ENCODE results near the gene SASH1.

SASH1 gene

DNA sequence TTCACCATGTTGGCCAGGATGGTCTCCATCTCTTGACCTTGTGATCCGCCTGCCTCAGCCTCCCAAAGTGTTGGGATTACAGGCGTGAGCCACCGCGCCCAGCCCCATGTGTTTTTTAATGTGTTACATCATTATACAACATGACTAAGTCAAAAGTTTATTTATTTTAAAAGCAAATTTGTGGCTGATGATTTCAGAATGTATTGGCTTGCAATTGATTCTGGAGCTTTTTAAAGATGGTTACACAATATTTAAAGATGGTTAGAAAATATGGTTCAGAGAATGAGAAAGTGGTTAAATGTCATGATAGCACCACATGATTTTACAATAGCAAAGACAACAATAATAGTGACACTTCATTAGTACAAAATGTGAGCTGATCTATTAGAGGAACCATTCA is 80.5 kb downstream of the SASH1 start (continued):
- no peak for TF ChIP-seq ZFP37 (tag by site-specific recombination; IDR thresholded peaks at IDR 0.05)
- no peak for TF ChIP-seq FEZF1 (tag by site-specific recombination; IDR thresholded peaks at IDR 0.05)
- TF ChIP-seq, protein P1, sequence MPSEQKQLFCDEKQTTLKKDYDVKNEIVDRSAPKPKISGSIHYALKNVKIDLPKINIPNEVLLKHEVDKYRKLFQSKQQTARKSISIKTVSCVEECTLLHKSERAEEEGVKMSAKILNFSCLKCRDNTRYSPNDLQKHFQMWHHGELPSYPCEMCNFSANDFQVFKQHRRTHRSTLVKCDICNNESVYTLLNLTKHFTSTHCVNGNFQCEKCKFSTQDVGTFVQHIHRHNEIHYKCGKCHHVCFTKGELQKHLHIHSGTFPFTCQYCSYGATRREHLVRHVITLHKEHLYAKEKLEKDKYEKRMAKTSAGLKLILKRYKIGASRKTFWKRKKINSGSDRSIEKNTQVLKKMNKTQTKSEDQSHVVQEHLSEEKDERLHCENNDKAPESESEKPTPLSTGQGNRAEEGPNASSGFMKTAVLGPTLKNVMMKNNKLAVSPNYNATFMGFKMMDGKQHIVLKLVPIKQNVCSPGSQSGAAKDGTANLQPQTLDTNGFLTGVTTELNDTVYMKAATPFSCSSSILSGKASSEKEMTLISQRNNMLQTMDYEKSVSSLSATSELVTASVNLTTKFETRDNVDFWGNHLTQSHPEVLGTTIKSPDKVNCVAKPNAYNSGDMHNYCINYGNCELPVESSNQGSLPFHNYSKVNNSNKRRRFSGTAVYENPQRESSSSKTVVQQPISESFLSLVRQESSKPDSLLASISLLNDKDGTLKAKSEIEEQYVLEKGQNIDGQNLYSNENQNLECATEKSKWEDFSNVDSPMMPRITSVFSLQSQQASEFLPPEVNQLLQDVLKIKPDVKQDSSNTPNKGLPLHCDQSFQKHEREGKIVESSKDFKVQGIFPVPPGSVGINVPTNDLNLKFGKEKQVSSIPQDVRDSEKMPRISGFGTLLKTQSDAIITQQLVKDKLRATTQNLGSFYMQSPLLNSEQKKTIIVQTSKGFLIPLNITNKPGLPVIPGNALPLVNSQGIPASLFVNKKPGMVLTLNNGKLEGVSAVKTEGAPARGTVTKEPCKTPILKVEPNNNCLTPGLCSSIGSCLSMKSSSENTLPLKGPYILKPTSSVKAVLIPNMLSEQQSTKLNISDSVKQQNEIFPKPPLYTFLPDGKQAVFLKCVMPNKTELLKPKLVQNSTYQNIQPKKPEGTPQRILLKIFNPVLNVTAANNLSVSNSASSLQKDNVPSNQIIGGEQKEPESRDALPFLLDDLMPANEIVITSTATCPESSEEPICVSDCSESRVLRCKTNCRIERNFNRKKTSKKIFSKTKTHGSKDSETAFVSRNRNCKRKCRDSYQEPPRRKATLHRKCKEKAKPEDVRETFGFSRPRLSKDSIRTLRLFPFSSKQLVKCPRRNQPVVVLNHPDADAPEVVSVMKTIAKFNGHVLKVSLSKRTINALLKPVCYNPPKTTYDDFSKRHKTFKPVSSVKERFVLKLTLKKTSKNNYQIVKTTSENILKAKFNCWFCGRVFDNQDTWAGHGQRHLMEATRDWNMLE (tag by site-specific recombination; conservative IDR thresholded peaks at IDR 0.05; ENCODE audit: low read depth): no peak
- TF ChIP-seq ZNF311 (tag by site-specific recombination; IDR thresholded peaks at IDR 0.05; ENCODE audit: borderline replicate concordance): no peak
- TF ChIP-seq ZNF19 (tag by site-specific recombination; IDR thresholded peaks at IDR 0.05; ENCODE audit: low read depth): no peak
- no peak for TF ChIP-seq ZNF544 (tag by site-specific recombination; IDR thresholded peaks at IDR 0.05)
- TF ChIP-seq, protein P2, sequence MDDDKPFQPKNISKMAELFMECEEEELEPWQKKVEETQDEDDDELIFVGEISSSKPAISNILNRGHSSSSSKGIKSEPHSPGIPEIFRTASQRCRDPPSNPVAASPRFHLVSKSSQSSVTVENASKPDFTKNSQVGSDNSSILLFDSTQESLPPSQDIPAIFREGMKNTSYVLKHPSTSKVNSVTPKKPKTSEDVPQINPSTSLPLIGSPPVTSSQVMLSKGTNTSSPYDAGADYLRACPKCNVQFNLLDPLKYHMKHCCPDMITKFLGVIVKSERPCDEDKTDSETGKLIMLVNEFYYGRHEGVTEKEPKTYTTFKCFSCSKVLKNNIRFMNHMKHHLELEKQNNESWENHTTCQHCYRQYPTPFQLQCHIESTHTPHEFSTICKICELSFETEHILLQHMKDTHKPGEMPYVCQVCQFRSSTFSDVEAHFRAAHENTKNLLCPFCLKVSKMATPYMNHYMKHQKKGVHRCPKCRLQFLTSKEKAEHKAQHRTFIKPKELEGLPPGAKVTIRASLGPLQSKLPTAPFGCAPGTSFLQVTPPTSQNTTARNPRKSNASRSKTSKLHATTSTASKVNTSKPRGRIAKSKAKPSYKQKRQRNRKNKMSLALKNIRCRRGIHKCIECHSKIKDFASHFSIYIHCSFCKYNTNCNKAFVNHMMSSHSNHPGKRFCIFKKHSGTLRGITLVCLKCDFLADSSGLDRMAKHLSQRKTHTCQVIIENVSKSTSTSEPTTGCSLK (tag by site-specific recombination; IDR thresholded peaks at IDR 0.05): no peak
- no peak for TF ChIP-seq YY1 (tag by site-specific recombination; IDR thresholded peaks at IDR 0.05)

GRCh38 chr6:148423601-148424270 is 81.1 kb downstream of the SASH1 start:
- no peaks in the 10 kb centered on the region for H3K36me3 ChIP-seq (ENCODE audit: control insufficient read depth in 2 of 2, insufficient read depth in 1 of 2, low read length in 2 of 2)
- no peaks in the 10 kb centered on the region for H3K4me1 ChIP-seq (ENCODE audit: control insufficient read depth, insufficient read depth, low read length)
- H3K27ac ChIP-seq (ENCODE audit: extremely low read depth, low read depth, low read length): no peak overlapping the region
- H3K4me3 ChIP-seq (ENCODE audit: low read depth, low read length): no peak overlapping the region
- POLR2A ChIA-PET: no interaction called here
- CTCF ChIA-PET: interaction anchor here (0.6 to 1.0 kb wide), 5 partner anchors 258 to 986 kb away, joined by 3 to 4 read pairs (median 3); no protein-coding TSS in a partner anchor
- no peaks in the 10 kb centered on the region for H3K9me3 ChIP-seq (ENCODE audit: control insufficient read depth, insufficient read depth, low read depth, low read length)
- no peak for TF ChIP-seq ZNF548 (tag by site-specific recombination; IDR thresholded peaks at IDR 0.05)
- no peak for TF ChIP-seq ZNF184 (tag by site-specific recombination; IDR thresholded peaks at IDR 0.05)
- no peak for TF ChIP-seq ZNF560 (tag by site-specific recombination; IDR thresholded peaks at IDR 0.05; ENCODE audit: borderline replicate concordance)
- TF ChIP-seq MYNN (tag by site-specific recombination; IDR thresholded peaks at IDR 0.05; ENCODE audit: borderline replicate concordance): no peak
- TF ChIP-seq KLF7 (tag by site-specific recombination; IDR thresholded peaks at IDR 0.05; ENCODE audit: borderline replicate concordance): no peak
- no peak for TF ChIP-seq HIC1 (tag by site-specific recombination; IDR thresholded peaks at IDR 0.05)
- no peak for TF ChIP-seq ZNF776 (tag by site-specific recombination; IDR thresholded peaks at IDR 0.05; ENCODE audit: borderline replicate concordance)
- TF ChIP-seq ZNF274 (IDR thresholded peaks at IDR 0.05; ENCODE audit: low read length): no peak
- TF ChIP-seq ZNF274 (tag by site-specific recombination; IDR thresholded peaks at IDR 0.05; ENCODE audit: borderline replicate concordance): no peak
- TF ChIP-seq ZNF530 (tag by site-specific recombination; IDR thresholded peaks at IDR 0.05; ENCODE audit: low read depth): no peak
- no peak for TF ChIP-seq ZNF302 (tag by site-specific recombination; IDR thresholded peaks at IDR 0.05; ENCODE audit: low read depth)
- no peak for TF ChIP-seq ZNF354C (tag by site-specific recombination; IDR thresholded peaks at IDR 0.05; ENCODE audit: borderline replicate concordance, low read depth)
- TF ChIP-seq ZNF785 (tag by site-specific recombination; IDR thresholded peaks at IDR 0.05): no peak
- TF ChIP-seq ZNF600 (tag by site-specific recombination; IDR thresholded peaks at IDR 0.05): no peak
- TF ChIP-seq ZNF843 (tag by site-specific recombination; IDR thresholded peaks at IDR 0.05): no peak
- no peak for TF ChIP-seq ZNF777 (tag by site-specific recombination; IDR thresholded peaks at IDR 0.05; ENCODE audit: borderline replicate concordance)
- no peak for TF ChIP-seq ZNF621 (tag by site-specific recombination; IDR thresholded peaks at IDR 0.05)
- TF ChIP-seq ZBTB21 (tag by site-specific recombination; IDR thresholded peaks at IDR 0.05): no peak
- no peak for TF ChIP-seq ZNF692 (tag by site-specific recombination; IDR thresholded peaks at IDR 0.05)

All from HEK293 (cell line).